ENCODE data around the gene BTRC. TPM values are rescaled to one million over a fixed set of nuclear protein-coding genes. Genes with fewer than 3 reads are reported as not detected.
A peak's percentile ranks its signal among the peaks of the same experiment; 100 is the strongest.

The BTRC gene
- total and polyA plus RNA-seq, 2 experiments from 2014 or later = 8.4 to 11.4 TPM

DNA sequence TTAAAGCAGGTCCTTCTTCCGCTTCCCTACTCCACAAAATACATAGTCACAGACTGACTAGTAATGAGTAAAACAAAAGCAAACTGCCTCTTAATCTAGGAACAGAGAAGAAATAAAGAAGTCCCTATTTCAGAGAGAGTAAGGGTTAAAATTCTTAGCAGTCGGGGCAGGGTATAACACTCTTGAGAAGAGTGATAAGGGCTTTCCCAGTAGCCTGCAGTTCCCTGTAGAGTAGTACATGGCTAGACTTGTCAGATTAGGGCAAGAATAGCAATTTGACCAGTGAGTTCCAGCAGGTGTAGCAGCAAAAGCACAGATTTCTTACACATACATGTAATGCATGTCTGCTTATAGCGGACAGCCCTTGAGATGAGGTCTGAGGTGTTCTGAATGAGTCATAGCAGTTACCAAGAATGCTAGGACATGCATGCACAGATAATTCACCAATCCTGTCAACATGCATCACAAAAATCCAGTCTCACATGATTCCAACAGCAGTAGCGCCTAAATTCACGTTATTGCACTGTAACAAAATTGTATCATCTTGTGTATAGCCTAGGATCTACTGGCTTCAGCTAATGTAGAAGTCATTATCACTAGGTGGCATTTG, 40.7 kb downstream of the BTRC start:
- Histone ChIP-seq H3K9ac (no peak overlapping the region), H2AFZ (no peak overlapping the region), H3K4me2 (ENCODE audit: unreplicated experiment) (no peak overlapping the region), H4K20me1 (ENCODE audit: insufficient read depth) (no peaks in the 10 kb centered on the region), H3K27ac (no peak overlapping the region), H3K79me2 (ENCODE audit: insufficient read depth) (peaks cover 82% of the 10 kb centered on the region), H3K9me3 (ENCODE audit: low read depth) (no peaks in the 10 kb centered on the region), H3K4me1 (ENCODE audit: insufficient read depth) (no peaks in the 10 kb centered on the region), H3K4me3 (no peak overlapping the region), H3K27me3 (replicated peaks; ENCODE audit: insufficient read depth) (no peaks in the 10 kb centered on the region), H3F3A (ENCODE audit: insufficient read depth) (no peaks in the 10 kb centered on the region), H3K9me2 (ENCODE audit: insufficient read depth) (no peaks in the 10 kb centered on the region), H3K36me3 (ENCODE audit: low read depth) (no peaks in the 10 kb centered on the region)
- no peak for TF ChIP-seq EZH2 (IDR thresholded peaks at IDR 0.05; ENCODE audit: insufficient read depth, poor library complexity, severe bottlenecking)
- no peak for TF ChIP-seq EZH2phosphoT487 (IDR thresholded peaks at IDR 0.05; ENCODE audit: insufficient read depth, low read depth)
- 84 to 90% methylated on average over 5 of the region's 5 CpGs for WGBS, 2 experiments (ENCODE audit: low coverage in 1 of 2, low lambda C conversion rate in 2 of 2, missing lambda C conversion rate in 2 of 2)
- in situ Hi-C loops (cut with MboI) = no loop called here
- DNase-seq = no peak

DNA sequence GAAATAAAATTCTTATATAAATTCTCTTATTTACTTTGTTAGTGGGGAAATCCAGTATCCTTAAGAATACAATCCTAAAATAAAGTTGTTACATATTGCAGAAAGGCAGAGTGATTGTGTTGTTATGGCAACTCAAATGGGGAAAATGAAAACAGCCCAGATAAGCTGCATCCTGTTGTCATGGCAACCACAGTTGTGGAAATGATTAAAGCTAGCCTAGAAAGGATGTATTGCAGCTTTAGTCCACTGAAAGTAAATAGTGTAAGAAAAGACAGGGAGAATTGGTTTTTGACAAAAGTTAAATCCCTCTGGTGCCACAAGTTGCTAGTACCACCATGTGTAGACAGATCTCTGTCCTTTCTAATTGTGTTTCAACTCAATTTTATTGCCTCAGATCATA, 43.2 kb downstream of the BTRC start:
- H3F3A ChIP-seq (ENCODE audit: insufficient read depth) = no peaks in the 10 kb centered on the region
- peaks cover 87% of the 10 kb centered on the region for H3K79me2 ChIP-seq (ENCODE audit: insufficient read depth)
- in situ Hi-C loops (cut with MboI) = no loop called here
- H3K27ac ChIP-seq = no peak overlapping the region
- no peaks in the 10 kb centered on the region for H3K9me2 ChIP-seq (ENCODE audit: insufficient read depth)
- no peak overlapping the region for H3K4me3 ChIP-seq
- no peak overlapping the region for H3K9ac ChIP-seq
- no peaks in the 10 kb centered on the region for H3K36me3 ChIP-seq (ENCODE audit: low read depth)
- no peaks in the 10 kb centered on the region for H3K9me3 ChIP-seq (ENCODE audit: low read depth)
- TF ChIP-seq EZH2phosphoT487 (IDR thresholded peaks at IDR 0.05; ENCODE audit: insufficient read depth, low read depth) (no peak), EZH2 (IDR thresholded peaks at IDR 0.05; ENCODE audit: insufficient read depth, poor library complexity, severe bottlenecking) (no peak)
- H3K4me1 ChIP-seq (ENCODE audit: insufficient read depth) = no peaks in the 10 kb centered on the region
- no peak overlapping the region for H3K4me2 ChIP-seq (ENCODE audit: unreplicated experiment)
- H3K27me3 ChIP-seq (replicated peaks; ENCODE audit: insufficient read depth) = no peaks in the 10 kb centered on the region
- no peaks in the 10 kb centered on the region for H4K20me1 ChIP-seq (ENCODE audit: insufficient read depth)
- no peak overlapping the region for H2AFZ ChIP-seq
- peak; percentile 72 for DNase-seq

DNA sequence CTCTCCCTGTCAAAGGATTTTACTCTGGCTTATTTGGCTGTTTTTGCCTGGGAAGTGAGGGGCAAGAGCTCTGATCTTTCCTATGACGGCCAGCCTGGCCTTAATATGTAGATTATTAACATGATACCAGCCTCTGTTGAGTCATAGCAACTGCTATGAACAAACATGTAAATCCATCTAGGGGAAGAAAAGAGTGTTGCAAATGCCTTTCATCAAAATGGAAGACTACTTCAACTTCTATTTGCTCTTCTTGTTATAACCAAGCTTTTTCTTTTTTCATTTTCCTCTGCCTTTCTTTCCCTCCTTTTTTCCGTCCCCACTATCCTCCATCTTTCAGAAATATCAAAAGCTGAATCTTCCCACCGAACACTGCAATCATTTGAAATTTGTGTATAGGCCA, 46.6 kb downstream of the BTRC start:
- Histone ChIP-seq H2AFZ (no peak overlapping the region), H3K79me2 (ENCODE audit: insufficient read depth) (peaks cover 91% of the 10 kb centered on the region), H3F3A (ENCODE audit: insufficient read depth) (no peaks in the 10 kb centered on the region), H3K9me2 (ENCODE audit: insufficient read depth) (no peaks in the 10 kb centered on the region), H3K9ac (no peak overlapping the region), H3K9me3 (ENCODE audit: low read depth) (no peaks in the 10 kb centered on the region), H3K36me3 (ENCODE audit: low read depth) (no peaks in the 10 kb centered on the region), H3K4me2 (ENCODE audit: unreplicated experiment) (no peak overlapping the region), H3K4me3 (no peak overlapping the region), H3K27me3 (replicated peaks; ENCODE audit: insufficient read depth) (no peaks in the 10 kb centered on the region), H4K20me1 (ENCODE audit: insufficient read depth) (peaks cover 3% of the 10 kb centered on the region; the same call in 1 of the 2 replicates), H3K4me1 (ENCODE audit: insufficient read depth) (no peaks in the 10 kb centered on the region), H3K27ac (no peak overlapping the region)
- peak; percentile 13 for DNase-seq
- in situ Hi-C loops (cut with MboI) = no loop called here
- WGBS, 2 experiments (ENCODE audit: low coverage in 1 of 2, low lambda C conversion rate in 2 of 2, missing lambda C conversion rate in 2 of 2) = 77 to 91% methylated on average over 3 of the region's 3 CpGs
- no peak for TF ChIP-seq EZH2phosphoT487 (IDR thresholded peaks at IDR 0.05; ENCODE audit: insufficient read depth, low read depth)
- TF ChIP-seq EZH2 (IDR thresholded peaks at IDR 0.05; ENCODE audit: insufficient read depth, poor library complexity, severe bottlenecking) = no peak

DNA sequence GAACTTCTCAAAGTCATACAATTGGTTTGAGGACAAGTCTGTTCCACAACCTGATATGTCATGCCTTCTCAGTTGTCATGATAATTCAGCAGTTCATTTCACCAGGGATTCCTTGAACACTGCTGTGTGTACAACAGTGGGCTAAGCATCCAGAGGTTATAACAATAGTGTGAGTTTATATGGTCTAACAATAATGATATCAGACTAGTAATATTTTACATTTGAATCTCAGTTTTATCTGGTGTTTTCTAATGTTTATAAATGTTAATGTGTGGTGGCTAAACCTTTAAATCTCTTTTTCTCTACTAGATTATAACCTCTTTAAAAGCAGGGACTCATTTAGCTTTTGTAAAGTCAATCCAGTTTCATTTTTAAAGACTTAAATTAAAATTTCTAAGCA, 48.7 kb downstream of the BTRC start:
- no peaks in the 10 kb centered on the region for H3F3A ChIP-seq (ENCODE audit: insufficient read depth)
- H2AFZ ChIP-seq = no peak overlapping the region
- in situ Hi-C loops (cut with MboI) = no loop called here
- no peaks in the 10 kb centered on the region for H3K9me2 ChIP-seq (ENCODE audit: insufficient read depth)
- no peak overlapping the region for H3K4me2 ChIP-seq (ENCODE audit: unreplicated experiment)
- DNase-seq = no peak
- peaks cover 3% of the 10 kb centered on the region; the same call in 1 of the 2 replicates for H4K20me1 ChIP-seq (ENCODE audit: insufficient read depth)
- peaks cover 88% of the 10 kb centered on the region for H3K79me2 ChIP-seq (ENCODE audit: insufficient read depth)
- no peaks in the 10 kb centered on the region for H3K9me3 ChIP-seq (ENCODE audit: low read depth)
- H3K27ac ChIP-seq = no peak overlapping the region
- no peak overlapping the region for H3K9ac ChIP-seq
- TF ChIP-seq EZH2phosphoT487 (IDR thresholded peaks at IDR 0.05; ENCODE audit: insufficient read depth, low read depth) = no peak
- TF ChIP-seq EZH2 (IDR thresholded peaks at IDR 0.05; ENCODE audit: insufficient read depth, poor library complexity, severe bottlenecking) = no peak
- H3K27me3 ChIP-seq (replicated peaks; ENCODE audit: insufficient read depth) = no peaks in the 10 kb centered on the region
- no peak overlapping the region for H3K4me3 ChIP-seq
- no peaks in the 10 kb centered on the region for H3K36me3 ChIP-seq (ENCODE audit: low read depth)
- no peaks in the 10 kb centered on the region for H3K4me1 ChIP-seq (ENCODE audit: insufficient read depth)

DNA sequence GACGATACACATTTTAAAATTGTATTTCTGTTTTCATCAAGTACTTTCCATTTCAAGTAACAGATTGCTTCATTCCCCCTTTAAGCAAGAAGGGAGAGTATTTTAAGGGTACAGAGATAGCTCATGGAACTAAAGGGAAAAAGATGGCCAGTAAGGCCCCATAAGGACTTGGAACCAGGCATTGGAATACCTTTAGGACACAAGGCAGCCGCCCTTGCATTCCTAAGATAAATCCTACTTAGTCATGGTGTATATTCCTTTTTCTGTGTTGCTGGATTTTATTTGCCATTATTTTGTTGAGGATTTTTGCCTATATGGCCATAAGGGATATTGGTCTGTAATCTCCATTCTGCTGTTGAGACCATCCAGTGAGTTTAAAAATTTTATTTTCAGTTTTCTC, 49.2 kb downstream of the BTRC start:
- no peak for DNase-seq
- H3K4me3 ChIP-seq = no peak overlapping the region
- H3K9ac ChIP-seq = no peak overlapping the region
- H3K27me3 ChIP-seq (replicated peaks; ENCODE audit: insufficient read depth) = no peaks in the 10 kb centered on the region
- TF ChIP-seq EZH2 (IDR thresholded peaks at IDR 0.05; ENCODE audit: insufficient read depth, poor library complexity, severe bottlenecking) (no peak), EZH2phosphoT487 (IDR thresholded peaks at IDR 0.05; ENCODE audit: insufficient read depth, low read depth) (no peak)
- no peaks in the 10 kb centered on the region for H3K9me3 ChIP-seq (ENCODE audit: low read depth)
- peaks cover 3% of the 10 kb centered on the region; the same call in 1 of the 2 replicates for H4K20me1 ChIP-seq (ENCODE audit: insufficient read depth)
- no peaks in the 10 kb centered on the region for H3K9me2 ChIP-seq (ENCODE audit: insufficient read depth)
- no peak overlapping the region for H3K4me2 ChIP-seq (ENCODE audit: unreplicated experiment)
- peaks cover 83% of the 10 kb centered on the region for H3K79me2 ChIP-seq (ENCODE audit: insufficient read depth)
- no peaks in the 10 kb centered on the region for H3K36me3 ChIP-seq (ENCODE audit: low read depth)
- WGBS, 2 experiments (ENCODE audit: low coverage in 1 of 2, low lambda C conversion rate in 2 of 2, missing lambda C conversion rate in 2 of 2) = 79 to 81% methylated on average over 2 of the region's 2 CpGs
- H3K4me1 ChIP-seq (ENCODE audit: insufficient read depth) = no peaks in the 10 kb centered on the region
- in situ Hi-C loops (cut with MboI) = no loop called here
- H3F3A ChIP-seq (ENCODE audit: insufficient read depth) = no peaks in the 10 kb centered on the region
- H2AFZ ChIP-seq = no peak overlapping the region
- H3K27ac ChIP-seq = no peak overlapping the region
